ENCODE data around the gene DIO3.

DIO3 gene

GRCh38 chr14:101561145-101561896, at the start of gene DIO3:
Gene DIO3, plus strand, starts transcription at chr14:101561495.
- no peak for DNase-seq (ENCODE audit: low read depth in 1 of 2, low spot score in 1 of 2)

DNA sequence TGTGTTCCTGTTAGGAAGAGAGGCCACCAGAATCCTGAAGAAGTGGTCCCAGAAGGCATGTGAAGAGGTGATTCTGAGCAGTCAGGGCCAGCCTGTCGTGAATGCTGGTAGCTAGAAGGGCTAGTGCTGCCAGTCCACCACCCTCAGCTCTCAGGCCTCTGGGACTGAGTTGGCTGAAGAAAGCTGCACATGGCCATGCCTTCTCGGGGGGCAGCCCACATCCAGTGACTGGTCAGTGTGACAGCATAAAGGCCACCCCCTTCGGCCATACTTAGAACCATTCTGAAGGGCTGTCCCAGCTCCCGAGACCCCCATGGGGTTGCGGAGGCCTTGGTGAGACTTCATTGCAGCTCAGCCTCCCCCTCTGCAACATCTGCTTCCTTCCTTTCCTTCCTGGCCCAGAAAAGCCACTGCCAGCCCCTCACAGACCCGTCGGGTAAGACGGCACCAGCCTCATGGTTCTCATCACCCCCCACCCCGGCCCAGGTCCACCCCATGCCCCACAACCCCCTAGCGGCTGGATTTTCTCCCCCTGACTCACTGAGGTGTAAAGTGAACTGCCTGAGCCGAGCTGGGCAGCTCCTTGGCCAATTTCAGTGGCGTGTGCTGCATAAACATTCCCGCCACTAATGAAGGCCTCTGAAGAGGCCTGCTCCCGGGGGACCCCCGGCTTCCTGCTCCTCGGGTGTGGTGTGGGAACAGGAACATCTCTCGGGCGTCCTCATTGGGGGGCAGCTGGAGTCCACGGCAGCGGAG, 49.5 kb upstream of the DIO3 start:
- no peak for DNase-seq (ENCODE audit: low read depth in 1 of 2, low spot score in 1 of 2)

DNA sequence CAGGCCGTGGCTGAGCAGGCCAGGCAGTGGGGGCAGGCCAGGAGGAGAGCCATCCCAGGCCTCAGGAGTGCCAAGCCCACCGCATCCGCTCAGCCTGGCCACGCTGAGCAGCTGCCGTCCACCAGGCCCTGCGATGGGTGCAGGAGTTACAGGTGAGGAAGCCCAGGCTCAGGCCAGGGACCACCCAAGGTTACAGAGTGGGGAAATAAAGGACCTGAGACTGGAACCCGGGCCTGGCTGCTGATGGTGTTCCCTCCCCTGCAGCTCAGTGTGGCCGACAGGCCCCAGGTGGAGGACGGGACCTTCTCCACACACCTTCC, 49.0 kb upstream of the DIO3 start:
- no peak for DNase-seq (ENCODE audit: low read depth in 1 of 2, low spot score in 1 of 2)

DNA sequence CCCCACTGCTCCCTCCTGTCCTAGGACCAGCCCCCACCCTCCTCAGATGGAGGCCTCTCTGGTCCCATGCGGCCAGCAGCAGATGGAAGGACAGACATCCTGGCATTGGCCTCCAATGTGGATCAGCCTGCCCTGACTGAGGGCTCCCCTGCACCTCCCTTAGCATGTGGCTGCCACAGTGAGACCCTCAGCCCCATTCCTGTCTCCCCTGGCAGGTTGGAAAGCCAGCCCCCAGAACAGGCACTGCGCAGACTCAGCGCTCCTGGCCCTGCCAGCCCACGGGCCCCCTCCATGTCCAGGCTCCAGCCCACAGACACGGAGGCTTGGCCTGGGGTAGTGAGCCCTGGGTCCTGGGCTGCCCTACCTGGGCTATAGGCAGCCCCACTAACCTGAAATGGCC, 47.2 kb upstream of the DIO3 start:
- DNase-seq (ENCODE audit: low read depth in 1 of 2, low spot score in 1 of 2): no peak

DNA sequence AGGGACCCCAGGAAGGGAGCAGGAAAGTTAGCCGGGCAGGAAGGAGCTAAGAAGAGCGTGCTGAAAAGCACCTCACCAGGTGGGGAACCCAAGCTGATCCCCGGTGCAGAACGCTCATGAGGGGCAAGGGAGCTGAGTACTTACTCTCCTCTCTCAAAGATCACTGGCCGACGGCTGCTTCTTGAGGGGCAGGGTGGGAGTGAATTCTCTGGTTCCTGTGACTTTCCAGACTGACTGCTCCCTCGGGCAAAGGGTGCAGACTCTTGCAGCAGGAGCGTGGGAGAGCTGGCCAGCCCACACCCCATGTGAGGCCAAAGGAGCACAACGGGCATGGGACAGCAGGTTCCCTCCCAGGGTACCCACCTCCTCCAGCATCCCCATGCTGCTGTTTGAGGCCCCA, 44.9 kb upstream of the DIO3 start:
- DNase-seq (ENCODE audit: low read depth in 1 of 2, low spot score in 1 of 2): no peak

- no peak for DNase-seq (ENCODE audit: low read depth in 1 of 2, low spot score in 1 of 2)
Measured at GRCh38 chr14:101518611-101519473, 42.5 kb upstream of the DIO3 start.

GRCh38 chr14:101520621-101521472, 40.4 kb upstream of the DIO3 start:
- no peak for DNase-seq (ENCODE audit: low read depth in 1 of 2, low spot score in 1 of 2)

- DNase-seq (ENCODE audit: low read depth in 1 of 2, low spot score in 1 of 2): no peak
Measured at GRCh38 chr14:101521473-101521915, 39.8 kb upstream of the DIO3 start.

DNA sequence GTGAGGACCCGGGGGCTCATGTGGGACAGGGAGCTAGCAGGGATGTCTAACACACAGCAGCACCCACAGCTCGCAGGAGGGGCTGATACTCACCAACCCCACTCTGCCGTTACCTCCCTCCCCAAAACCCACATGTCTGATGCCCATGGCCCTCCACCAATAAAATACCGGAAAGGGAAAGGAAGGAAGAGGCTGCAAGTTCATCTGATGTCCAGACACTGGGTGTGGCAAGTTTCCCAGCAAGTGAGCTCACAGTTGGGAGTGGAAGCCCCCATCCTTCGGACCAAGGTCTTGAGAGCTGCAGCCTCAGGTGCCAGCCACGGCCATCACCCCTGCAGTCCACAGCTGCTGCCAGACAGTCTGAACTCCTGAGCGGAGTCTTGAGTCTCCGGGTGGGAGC, 39.3 kb upstream of the DIO3 start:
- DNase-seq (ENCODE audit: low read depth in 1 of 2, low spot score in 1 of 2): no peak

DNA sequence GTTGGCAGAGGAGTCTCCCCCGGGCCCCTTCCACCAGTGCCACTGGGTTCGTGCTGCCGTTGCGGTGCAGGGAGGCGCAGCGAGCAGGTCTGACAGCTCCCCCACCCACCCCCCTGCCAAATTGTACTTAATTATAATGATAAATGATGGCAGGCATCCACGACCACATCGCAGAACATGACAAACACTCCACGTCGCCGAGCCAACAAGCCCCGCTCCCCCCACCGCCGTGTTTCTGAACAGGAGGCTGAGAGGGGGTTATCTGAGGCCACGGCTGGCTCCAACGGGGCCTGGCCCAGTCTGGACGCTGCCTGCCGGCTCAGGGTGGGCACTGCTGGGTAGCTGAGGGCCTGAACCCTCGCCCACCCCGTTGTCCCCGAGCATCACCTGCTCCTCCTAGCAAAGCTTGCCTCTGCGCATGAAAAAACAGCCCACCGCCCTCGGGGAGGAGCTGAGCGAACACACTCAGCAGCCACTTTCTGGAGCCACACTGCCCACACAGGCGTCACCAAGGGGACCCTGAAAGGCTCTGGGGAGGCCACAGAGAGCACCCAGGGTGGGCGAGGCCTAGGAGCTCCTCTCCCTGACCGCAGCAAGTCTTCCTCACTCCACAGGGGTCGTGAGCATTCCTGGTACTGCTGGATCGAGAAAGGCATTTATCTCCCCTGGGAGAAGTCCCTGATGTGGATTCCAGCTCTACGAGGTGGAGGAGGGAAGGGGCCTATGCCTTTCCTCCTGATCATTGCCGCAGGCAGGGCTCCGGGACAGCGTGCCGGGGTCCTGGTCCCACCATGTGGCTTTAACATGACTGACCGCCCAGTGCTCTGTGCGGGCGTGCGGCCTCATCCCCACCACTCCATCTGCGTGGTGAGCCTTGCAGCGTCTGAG, 35.4 kb upstream of the DIO3 start:
- no peak for DNase-seq (ENCODE audit: low read depth in 1 of 2, low spot score in 1 of 2)

DNA sequence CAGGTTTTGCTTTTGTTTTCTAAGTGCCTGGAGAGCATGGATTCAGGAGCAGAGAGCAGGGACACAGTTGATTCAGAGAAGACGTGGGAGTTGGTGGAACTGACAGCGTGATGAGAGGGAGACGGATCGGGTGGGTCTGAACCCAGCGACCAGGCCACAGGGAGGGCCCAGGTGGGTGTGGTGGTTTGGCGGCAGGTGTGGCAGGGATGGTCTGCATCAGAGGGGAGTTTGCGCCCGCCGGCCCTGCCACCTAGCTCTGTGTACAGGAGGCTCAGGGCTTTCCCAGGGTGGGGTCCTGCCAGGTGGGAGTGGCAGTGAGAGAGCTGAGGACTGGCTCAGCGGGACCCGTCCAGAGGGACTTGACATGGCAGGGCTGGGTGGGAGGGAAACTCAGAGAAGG, 33.3 kb upstream of the DIO3 start:
- DNase-seq (ENCODE audit: low read depth in 1 of 2, low spot score in 1 of 2): no peak

DNA sequence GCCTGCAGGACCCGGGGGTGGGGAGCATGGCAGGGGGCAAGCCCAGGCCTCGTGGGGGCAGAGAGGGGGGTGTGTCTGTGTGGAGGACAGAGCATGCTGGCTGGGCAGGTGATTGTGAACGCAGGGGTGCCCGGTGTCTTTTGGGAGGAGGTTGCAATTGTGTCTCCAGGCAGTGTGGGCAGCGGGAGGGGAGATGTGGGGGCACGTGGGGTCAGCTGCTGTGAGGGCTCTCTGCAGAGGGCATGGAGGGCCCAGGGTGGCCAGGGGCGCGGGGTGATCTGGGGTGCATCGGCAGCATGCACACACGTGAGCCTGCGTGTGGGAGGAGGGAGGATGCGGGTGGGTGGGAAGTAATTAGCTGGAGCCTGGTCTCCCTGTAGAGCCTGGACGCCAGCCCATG, 32.2 kb upstream of the DIO3 start:
- no peak for DNase-seq (ENCODE audit: low read depth in 1 of 2, low spot score in 1 of 2)

- DNase-seq (ENCODE audit: low read depth in 1 of 2, low spot score in 1 of 2): no peak
Measured at GRCh38 chr14:101534198-101534597, 27.1 kb upstream of the DIO3 start.

- DNase-seq (ENCODE audit: low read depth in 1 of 2, low spot score in 1 of 2): no peak
Measured at GRCh38 chr14:101535232-101535631, 26.1 kb upstream of the DIO3 start.

DNA sequence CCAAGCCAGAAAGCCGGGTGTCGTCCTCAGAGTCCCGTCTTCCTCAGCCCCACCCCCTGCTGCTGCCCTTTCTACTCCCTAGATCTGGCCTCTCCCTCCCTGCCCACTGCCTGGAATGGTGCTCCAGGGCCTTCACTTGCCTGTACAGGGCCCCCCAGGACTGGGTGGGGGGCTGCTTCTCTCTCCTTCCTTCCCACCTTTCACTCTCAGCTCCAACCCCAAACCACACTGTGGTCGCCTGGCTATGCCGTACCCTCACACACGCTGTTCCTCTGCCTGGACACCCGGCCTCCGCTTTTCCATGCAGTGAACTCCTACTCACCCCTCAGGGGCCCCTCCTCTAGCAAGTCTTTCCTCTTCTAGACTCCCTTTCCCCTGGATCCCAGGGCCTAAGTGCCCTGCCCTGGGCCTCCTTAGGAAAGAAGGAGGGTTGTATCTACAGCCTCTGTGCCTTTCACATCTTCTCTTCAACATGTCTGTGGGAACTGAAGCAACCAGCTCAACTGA, 25.5 kb upstream of the DIO3 start:
- no peak for DNase-seq (ENCODE audit: low read depth in 1 of 2, low spot score in 1 of 2)

DNA sequence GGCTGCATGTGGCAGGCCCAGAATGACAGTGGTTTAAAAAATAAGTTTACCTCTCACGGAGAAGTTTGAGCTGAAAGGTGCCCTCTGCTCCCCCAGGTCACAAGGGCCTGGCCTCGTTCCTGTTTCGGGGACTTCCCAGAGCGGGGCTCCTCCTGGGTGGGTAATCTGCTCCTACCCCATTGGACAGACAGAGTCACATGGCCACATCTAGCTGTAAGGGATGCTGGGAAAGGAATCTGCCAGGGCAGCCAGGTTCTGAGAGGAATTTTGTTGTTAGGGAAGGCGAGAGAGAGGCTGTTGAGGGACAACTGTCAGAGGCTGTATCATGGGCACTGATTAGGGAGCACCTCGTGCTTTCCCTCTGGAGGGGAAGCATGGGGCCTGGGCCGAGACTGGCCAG, 24.0 kb upstream of the DIO3 start:
- DNase-seq (ENCODE audit: low read depth in 1 of 2, low spot score in 1 of 2): no peak

GRCh38 chr14:101538878-101539277, 22.4 kb upstream of the DIO3 start:
- no peak for DNase-seq (ENCODE audit: low read depth in 1 of 2, low spot score in 1 of 2)

- DNase-seq (ENCODE audit: low read depth in 1 of 2, low spot score in 1 of 2): no peak
Measured at GRCh38 chr14:101539880-101540279, 21.4 kb upstream of the DIO3 start.

Data from activated T-helper 1 cell treated with anti-CD3 and anti-CD28 coated beads, Interleukin-2, amount 50 U/mL, for 16 hours (primary cell).